C4-2B (cell line): ENCODE data around the gene MAML3.

ENCODE experiments used
- CTCF ChIP-seq: fragments of 450-650 bp; conservative IDR thresholded peaks from 2 replicates; pipeline ENCODE4 v1.5.1; 2017; ENCODE audit warnings: mild to moderate bottlenecking
- ZFX ChIP-seq: fragments of 450-650 bp; IDR thresholded peaks from 2 replicates; pipeline ENCODE4 v1.6.1; 2017

- TF ChIP-seq CTCF (no peak), ZFX (no peak)
Measured at GRCh38 chr4:139907001-139907809, 246.8 kb downstream of the MAML3 start.
